ENCODE results near the gene ANKRD27.

GRCh38 chr19:32580353-32580900 lies 94.6 kb downstream of the ANKRD27 start:
- no peak for TF ChIP-seq CTCF (IDR thresholded peaks at IDR 0.05)
- TF ChIP-seq POLR2A (IDR thresholded peaks at IDR 0.05), result no peak

All from esophagus squamous epithelium (tissue), 4 donors.